Vagina (tissue), 2 donors: Measurements from ENCODE around the gene SNX33. TPM values are rescaled to one million over a fixed set of nuclear protein-coding genes. Genes with fewer than 3 reads are reported as not detected.
"Not testable (repeated sequence)": the region's sequence is repeated elsewhere in the genome, so short reads cannot be mapped to it uniquely, and the experiment has no call there.

Source experiments
- DNase-seq, 2 donors: peaks; one replicate each; pipeline ENCODE4 v3.0.0-alpha.2; 2017; ENCODE audit errors: extremely low spot score in 2 of 2
- H3K27ac ChIP-seq: fragments of 200-600 bp; sonication (generic); one replicate; pipeline ENCODE4 v1.5.1; 2019
- H3K27me3 ChIP-seq: fragments of 200-600 bp; sonication (generic); one replicate; pipeline ENCODE4 v1.5.1; 2019
- H3K36me3 ChIP-seq, 2 donors: fragments of 200-600 bp; sonication (generic); one replicate each; pipeline ENCODE4 v1.5.1; 2017 to 2019
- H3K4me1 ChIP-seq: fragments of 200-600 bp; sonication (generic); one replicate; pipeline ENCODE4 v1.5.1; 2019
- H3K4me3 ChIP-seq, 2 donors: fragments of 200-600 bp; sonication (generic); 1 replicate in 1 of 2; 2 replicates in 1 of 2; pipeline ENCODE4 v1.5.1; 2016 to 2019
- H3K9me3 ChIP-seq: fragments of 200-600 bp; sonication (generic); one replicate; pipeline ENCODE4 v1.5.1; 2019
- CTCF ChIP-seq, 3 experiments: fragments of 450-650 bp in 2 of 3; fragments of 200-600 bp in 1 of 3; sonication (generic) in 1 of 3; IDR thresholded peaks; one replicate each; pipeline ENCODE4 v1.5.1; 2017 to 2019; ENCODE audit warnings: antibody characterized with exemption in 3 of 3, mild to moderate bottlenecking in 2 of 3, moderate library complexity in 2 of 3
- POLR2A ChIP-seq, 2 donors: fragments of 450-650 bp; IDR thresholded peaks; one replicate each; pipeline ENCODE4 v1.6.1; 2017; ENCODE audit warnings: antibody characterized with exemption in 2 of 2, mild to moderate bottlenecking in 2 of 2, moderate library complexity in 2 of 2
- POLR2AphosphoS5 ChIP-seq, 2 donors: sonication (generic); formaldehyde crosslinking; IDR thresholded peaks; one replicate each; pipeline ENCODE4 v1.9.0; 2017; ENCODE audit warnings: antibody characterized with exemption in 2 of 2, mild to moderate bottlenecking in 2 of 2, low read depth in 1 of 2; ENCODE audit not compliant: insufficient read depth in 1 of 2
- intact Hi-C: fragments of 100-400 bp; cut with DNase I; formaldehyde crosslinking; loops from one replicate; pipeline ENCODE4 v1.15.1; 2023
- total RNA-seq: library from RNA; depleted of rRNA; stranded (reverse); fragments of >200 nt; gene quantifications from one replicate; pipeline ENCODE4 v1.2.3, GENCODE V29; 2016

Gene SNX33
- total RNA-seq, 1 donor from 2014 or later: 23.6 TPM

GRCh38 chr15:75704263-75704615 lies 56.5 kb downstream of the SNX33 start:
- no peaks in the 10 kb centered on the region for H3K36me3 ChIP-seq
- DNase-seq: no peak
- H3K9me3 ChIP-seq: no peaks in the 10 kb centered on the region
- intact Hi-C loops: no loop called here
- H3K27ac ChIP-seq: peak overlapping the region; percentile 84
- TF ChIP-seq POLR2A (IDR thresholded peaks at IDR 0.05) (no peak), POLR2AphosphoS5 (IDR thresholded peaks at IDR 0.05; ENCODE audit: insufficient read depth in 1 of 2, low read depth in 1 of 2) (no peak), CTCF (IDR thresholded peaks at IDR 0.05) (no peak)
- no peaks in the 10 kb centered on the region for H3K27me3 ChIP-seq
- H3K4me1 ChIP-seq: peaks cover 73% of the 10 kb centered on the region
- no peak overlapping the region for H3K4me3 ChIP-seq

GRCh38 chr15:75704618-75705017 lies 56.9 kb downstream of the SNX33 start:
- Histone ChIP-seq H3K9me3 (no peaks in the 10 kb centered on the region), H3K4me3 (no peak overlapping the region), H3K27ac (peak overlapping the region; percentile 84), H3K27me3 (no peaks in the 10 kb centered on the region), H3K36me3 (no peaks in the 10 kb centered on the region), H3K4me1 (peaks cover 73% of the 10 kb centered on the region)
- intact Hi-C loops: no loop called here
- DNase-seq: no peak
- TF ChIP-seq POLR2A (IDR thresholded peaks at IDR 0.05): no peak
- TF ChIP-seq POLR2AphosphoS5 (IDR thresholded peaks at IDR 0.05; ENCODE audit: insufficient read depth in 1 of 2, low read depth in 1 of 2): no peak
- TF ChIP-seq CTCF (IDR thresholded peaks at IDR 0.05): no peak

- peak overlapping the region; percentile 84 for H3K27ac ChIP-seq
- H3K36me3 ChIP-seq, H3K4me3 ChIP-seq, DNase-seq, H3K9me3 ChIP-seq, intact Hi-C loops, H3K27me3 ChIP-seq: not testable (repeated sequence)
- peaks cover 67% of the 10 kb centered on the region for H3K4me1 ChIP-seq
These were observed 57.7 kb downstream of the SNX33 start for GRCh38 chr15:75705375-75705774.

- intact Hi-C loops: no loop called here
- Histone ChIP-seq H3K9me3 (no peaks in the 10 kb centered on the region), H3K27ac (peak overlapping the region; percentile 84), H3K4me3 (no peak overlapping the region), H3K27me3 (no peaks in the 10 kb centered on the region), H3K4me1 (peaks cover 60% of the 10 kb centered on the region), H3K36me3 (no peaks in the 10 kb centered on the region)
- no peak for TF ChIP-seq POLR2AphosphoS5 (IDR thresholded peaks at IDR 0.05; ENCODE audit: insufficient read depth in 1 of 2, low read depth in 1 of 2)
- TF ChIP-seq POLR2A (IDR thresholded peaks at IDR 0.05): no peak
- TF ChIP-seq CTCF (IDR thresholded peaks at IDR 0.05): no peak
- no peak for DNase-seq
These were observed 58.4 kb downstream of the SNX33 start for GRCh38 chr15:75705854-75706681.

GRCh38 chr15:75706682-75706954 lies 58.9 kb downstream of the SNX33 start:
- H3K9me3 ChIP-seq: no peaks in the 10 kb centered on the region
- intact Hi-C loops: no loop called here
- no peak overlapping the region for H3K27ac ChIP-seq
- no peaks in the 10 kb centered on the region for H3K36me3 ChIP-seq
- no peak for DNase-seq
- TF ChIP-seq CTCF (IDR thresholded peaks at IDR 0.05): no peak
- TF ChIP-seq POLR2A (IDR thresholded peaks at IDR 0.05): no peak
- no peak for TF ChIP-seq POLR2AphosphoS5 (IDR thresholded peaks at IDR 0.05; ENCODE audit: insufficient read depth in 1 of 2, low read depth in 1 of 2)
- H3K27me3 ChIP-seq: no peaks in the 10 kb centered on the region
- peaks cover 55% of the 10 kb centered on the region for H3K4me1 ChIP-seq
- no peak overlapping the region for H3K4me3 ChIP-seq
